Heart left ventricle (tissue), 13 donors: Measurements from ENCODE around the gene USF2.

ENCODE experiments used
- POLR2A ChIP-seq, 2 donors: fragments of 450-650 bp; IDR thresholded peaks; one replicate each; pipeline ENCODE4 v1.6.1; 2017; ENCODE audit warnings: antibody characterized with exemption in 2 of 2, mild to moderate bottlenecking in 2 of 2, moderate library complexity in 2 of 2
- TF ChIP-seq, protein P1 (sequence below), 12 donors: fragments of 200-600 bp; sonication (generic) in 4 of 12; IDR thresholded peaks; one replicate each; pipeline versions ENCODE4 v1.5.0 to v1.8.0; 2018 to 2022; ENCODE audit warnings: antibody characterized with exemption in 12 of 12, mild to moderate bottlenecking in 5 of 12
- donor health status: ischemic (EF 13 %, LVEDD 7.1; RV severe dilation, severe dysfunction).
- donor health status: DM: no; HTN: yes; CAD: no.
- donor health status: DM: no; HTN: no; CAD: no.
- donor health status: ischemic (EF 25% LVEDD 6.9; RV normal size, moderate dysfunction).
- donor health status: ischemic (EF 25% LVEDD 5.7; RV mildly dilated, moderate dysfunction).
- donor health status: ischemic (EF 35%, LVEDD 5.7; RV mildly dilated, moderate dysfunction).
- donor health status: nonischemic (EF 11% LVEDD 7.7; RV severe dilation, severe dysfunction).
- donor health status: DM: yes; HTN: yes; CAD: no.
- donor health status: PGD.
- donor health status: ischemic (EF 29% LVEDD 5.4; RV normal size, mild dysfunction).
- donor health status: nonischemic (EF 23%, LVEDD 6.1; RV moderate dilation, normal function).

- TF ChIP-seq, protein P1, sequence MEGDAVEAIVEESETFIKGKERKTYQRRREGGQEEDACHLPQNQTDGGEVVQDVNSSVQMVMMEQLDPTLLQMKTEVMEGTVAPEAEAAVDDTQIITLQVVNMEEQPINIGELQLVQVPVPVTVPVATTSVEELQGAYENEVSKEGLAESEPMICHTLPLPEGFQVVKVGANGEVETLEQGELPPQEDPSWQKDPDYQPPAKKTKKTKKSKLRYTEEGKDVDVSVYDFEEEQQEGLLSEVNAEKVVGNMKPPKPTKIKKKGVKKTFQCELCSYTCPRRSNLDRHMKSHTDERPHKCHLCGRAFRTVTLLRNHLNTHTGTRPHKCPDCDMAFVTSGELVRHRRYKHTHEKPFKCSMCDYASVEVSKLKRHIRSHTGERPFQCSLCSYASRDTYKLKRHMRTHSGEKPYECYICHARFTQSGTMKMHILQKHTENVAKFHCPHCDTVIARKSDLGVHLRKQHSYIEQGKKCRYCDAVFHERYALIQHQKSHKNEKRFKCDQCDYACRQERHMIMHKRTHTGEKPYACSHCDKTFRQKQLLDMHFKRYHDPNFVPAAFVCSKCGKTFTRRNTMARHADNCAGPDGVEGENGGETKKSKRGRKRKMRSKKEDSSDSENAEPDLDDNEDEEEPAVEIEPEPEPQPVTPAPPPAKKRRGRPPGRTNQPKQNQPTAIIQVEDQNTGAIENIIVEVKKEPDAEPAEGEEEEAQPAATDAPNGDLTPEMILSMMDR (IDR thresholded peaks at IDR 0.05) = no peak
- no peak for TF ChIP-seq POLR2A (IDR thresholded peaks at IDR 0.05)
Observed at GRCh38 chr19:35317464-35318043, 48.8 kb downstream of the USF2 start.
